Ishikawa (cell line): ENCODE results near the gene TMC6.

Experiments used
- CEBPB ChIP-seq: IDR thresholded peaks from 2 replicates; pipeline ENCODE4 v1.6.1; 2012
- CREB1 ChIP-seq: IDR thresholded peaks from 2 replicates; pipeline ENCODE4 v1.6.1; 2012; ENCODE audit warnings: low read depth
- EGR1 ChIP-seq: IDR thresholded peaks from 2 replicates; pipeline ENCODE4 v1.6.1; 2012
- EP300 ChIP-seq: IDR thresholded peaks from 2 replicates; pipeline ENCODE4 v1.6.1; 2012; ENCODE audit warnings: borderline replicate concordance
- FOXM1 ChIP-seq: IDR thresholded peaks from 2 replicates; pipeline ENCODE4 v1.6.1; 2012; ENCODE audit warnings: low read depth, borderline replicate concordance
- MAX ChIP-seq: IDR thresholded peaks from 2 replicates; pipeline ENCODE4 v1.6.1; 2012
- NFIC ChIP-seq: IDR thresholded peaks from 2 replicates; pipeline ENCODE4 v1.6.1; 2012
- RAD21 ChIP-seq: IDR thresholded peaks from 2 replicates; pipeline ENCODE4 v1.6.1; 2012; ENCODE audit warnings: low read depth
- REST ChIP-seq: IDR thresholded peaks from 2 replicates; pipeline ENCODE4 v1.6.1; 2012; ENCODE audit warnings: low read depth, mild to moderate bottlenecking
- TAF1 ChIP-seq: IDR thresholded peaks from 2 replicates; pipeline ENCODE4 v1.6.1; 2012; ENCODE audit warnings: low read depth, mild to moderate bottlenecking
- TCF12 ChIP-seq: IDR thresholded peaks from 2 replicates; pipeline ENCODE4 v1.6.1; 2012; ENCODE audit warnings: low read depth
- TEAD4 ChIP-seq: IDR thresholded peaks from 2 replicates; pipeline ENCODE4 v1.6.1; 2012
- USF1 ChIP-seq: IDR thresholded peaks from 2 replicates; pipeline ENCODE4 v1.6.1; 2012
- YY1 ChIP-seq: IDR thresholded peaks from 2 replicates; pipeline ENCODE4 v1.6.1; 2012; ENCODE audit warnings: low read depth
- ZBTB7A ChIP-seq: IDR thresholded peaks from 2 replicates; pipeline ENCODE4 v1.6.1; 2012; ENCODE audit warnings: low read depth

The TMC6 gene

GRCh38 chr17:78125976-78126894, 2.3 kb downstream of the TMC6 start:
- TF ChIP-seq YY1, result no peak
- TF ChIP-seq CEBPB, result no peak
- no peak for TF ChIP-seq EP300
- TF ChIP-seq REST, result no peak
- TF ChIP-seq TCF12, result no peak
- TF ChIP-seq RAD21, result no peak
- no peak for TF ChIP-seq TAF1
- no peak for TF ChIP-seq NFIC
- TF ChIP-seq TEAD4, result no peak

GRCh38 chr17:78125138-78125913, 3.2 kb downstream of the TMC6 start:
- no peak for TF ChIP-seq RAD21
- no peak for TF ChIP-seq TEAD4
- TF ChIP-seq EGR1, result no peak
- no peak for TF ChIP-seq ZBTB7A
- TF ChIP-seq NFIC, result no peak

GRCh38 chr17:78124836-78125137, 3.8 kb downstream of the TMC6 start:
- TF ChIP-seq USF1 (no peak), RAD21 (no peak), ZBTB7A (no peak), TCF12 (no peak), EP300 (no peak), MAX (no peak), REST (no peak), CEBPB (no peak), NFIC (no peak), TAF1 (no peak), TEAD4 (no peak), EGR1 (no peak)

GRCh38 chr17:78124081-78124835, 4.3 kb downstream of the TMC6 start:
- no peak for TF ChIP-seq CREB1
- TF ChIP-seq CEBPB, result no peak
- no peak for TF ChIP-seq NFIC
- no peak for TF ChIP-seq TCF12
- no peak for TF ChIP-seq ZBTB7A
- TF ChIP-seq EGR1, result no peak
- TF ChIP-seq REST, result no peak
- TF ChIP-seq EP300, result no peak
- no peak for TF ChIP-seq TEAD4
- TF ChIP-seq TAF1, result no peak
- no peak for TF ChIP-seq USF1
- no peak for TF ChIP-seq RAD21
- TF ChIP-seq MAX, result no peak
- no peak for TF ChIP-seq YY1
- TF ChIP-seq FOXM1, result no peak
